Endothelial cell of umbilical vein (primary cell): ENCODE measurements around the gene SERPINI1. TPM values are rescaled to one million over a fixed set of nuclear protein-coding genes. Genes with fewer than 3 reads are reported as not detected.

Source experiments
- BruUV-seq: library from RNA; stranded (reverse); fragments of 400-500 nt; replicated peaks from 2 replicates; lab custom pipeline; 2021; lab: Mats Ljungman, UMichigan
- CTCF ChIA-PET: fragments of 300-600, 350-600 bp; sonication (Branson Sonifier 250); formaldehyde crosslinking; loops from one replicate; lab custom pipeline; 2021; ENCODE audit warnings: antibody characterized with exemption, inconsistent platforms; lab: Charles Lee
- POLR2A ChIA-PET: fragments of 300-600, 350-600 bp; sonication (Branson Sonifier 250); formaldehyde crosslinking; loops from one replicate; lab custom pipeline; 2021; ENCODE audit warnings: antibody characterized with exemption, inconsistent platforms; lab: Charles Lee
- DNase-seq: peaks from one replicate; pipeline ENCODE4 v3.0.0-alpha.2; 2011; ENCODE audit warnings: low read depth, low spot score
- FAIRE-seq: peaks from 2 replicates; lab custom pipeline; 2011; peaks lifted over from hg19 to GRCh38; lab: Jason Lieb, UNC
- H2AFZ ChIP-seq: 2 replicates; pipeline ENCODE4 v1.6.0; 2012; ENCODE audit warnings: low read depth, low read length, control low read depth, inconsistent platforms
- H3K27ac ChIP-seq: 2 replicates; pipeline ENCODE4 v1.5.1; 2011; ENCODE audit warnings: low read depth, mild to moderate bottlenecking, control low read depth, low read length, moderate library complexity; ENCODE audit not compliant: insufficient read depth
- H3K27me3 ChIP-seq, 2 experiments: 2 replicates each; pipeline versions ENCODE4 v1.6.0 to v1.6.1; 2011; ENCODE audit warnings: low read length in 2 of 2, mixed read lengths in 1 of 2; ENCODE audit not compliant: control insufficient read depth in 2 of 2, insufficient read depth in 2 of 2
- H3K36me3 ChIP-seq, 2 experiments: 2 replicates in 1 of 2; 3 replicates in 1 of 2; pipeline ENCODE4 v1.5.1; 2011; ENCODE audit warnings: low read length in 2 of 2, mild to moderate bottlenecking in 1 of 2, moderate library complexity in 1 of 2; ENCODE audit not compliant: control insufficient read depth in 2 of 2, insufficient read depth in 2 of 2; ENCODE audit errors: extremely low read depth in 1 of 2
- H3K4me1 ChIP-seq: 3 replicates; pipeline ENCODE4 v1.5.1; 2011; ENCODE audit warnings: mild to moderate bottlenecking, low read length; ENCODE audit not compliant: control insufficient read depth, insufficient read depth; ENCODE audit errors: extremely low read depth
- H3K4me2 ChIP-seq: 2 replicates; pipeline ENCODE4 v1.6.1; 2011; ENCODE audit warnings: low read length, control low read depth, mixed read lengths; ENCODE audit not compliant: insufficient read depth
- H3K4me3 ChIP-seq, 3 experiments: fragments of 200-600 bp in 1 of 3; sonication (generic), shearing (Covaris generic) in 1 of 3; replicated peaks in 1 of 3; 2 replicates each; pipeline ENCODE4 v1.5.1; 2011 to 2016; ENCODE audit warnings: control low read depth in 3 of 3, low read length in 3 of 3, mild to moderate bottlenecking in 2 of 3, inconsistent platforms in 1 of 3, low read depth in 1 of 3, moderate library complexity in 1 of 3; ENCODE audit not compliant: insufficient read depth in 1 of 3
- H3K79me2 ChIP-seq: 2 replicates; pipeline ENCODE4 v1.6.0; 2012; ENCODE audit warnings: low read length, inconsistent platforms; ENCODE audit not compliant: control insufficient read depth, insufficient read depth
- H3K9ac ChIP-seq: replicated peaks from 2 replicates; pipeline ENCODE3; 2011; ENCODE audit warnings: low read length, control low read depth; ENCODE audit not compliant: insufficient read depth; ENCODE audit errors: extremely low read depth
- H3K9me1 ChIP-seq: replicated peaks from 3 replicates; pipeline ENCODE4 v1.6.0; 2011; ENCODE audit warnings: mild to moderate bottlenecking, low read length; ENCODE audit not compliant: control insufficient read depth, insufficient read depth; ENCODE audit errors: extremely low read depth
- H3K9me3 ChIP-seq: replicated peaks from 2 replicates; pipeline ENCODE4 v1.5.1; 2012; ENCODE audit warnings: low read length, inconsistent platforms; ENCODE audit not compliant: control insufficient read depth, insufficient read depth
- H4K20me1 ChIP-seq: replicated peaks from 2 replicates; pipeline ENCODE3; 2011; ENCODE audit warnings: mild to moderate bottlenecking, low read length; ENCODE audit not compliant: control insufficient read depth, insufficient read depth; ENCODE audit errors: extremely low read depth
- EZH2 ChIP-seq: IDR thresholded peaks from 2 replicates; pipeline ENCODE4 v1.6.1; 2012; ENCODE audit warnings: borderline replicate concordance, low read depth, mild to moderate bottlenecking, moderate library complexity, low read length, inconsistent platforms; ENCODE audit not compliant: severe bottlenecking
- FOS ChIP-seq: IDR thresholded peaks from 2 replicates; pipeline ENCODE4 v1.6.1; 2011; ENCODE audit warnings: mild to moderate bottlenecking, low read length, moderate library complexity, borderline replicate concordance; ENCODE audit not compliant: insufficient read depth
- GATA2 ChIP-seq: IDR thresholded peaks from 2 replicates; pipeline ENCODE4 v1.7.0; 2011; ENCODE audit warnings: low read depth, mild to moderate bottlenecking, moderate library complexity, mixed read lengths, low read length; ENCODE audit not compliant: insufficient read length, insufficient read depth
- JUN ChIP-seq: IDR thresholded peaks from 2 replicates; pipeline ENCODE4 v1.6.1; 2011; ENCODE audit warnings: borderline replicate concordance, low read depth; ENCODE audit not compliant: insufficient read length, insufficient read depth
- MYC ChIP-seq: IDR thresholded peaks from one replicate; pipeline ENCODE4 v1.6.1; 2011; ENCODE audit warnings: mild to moderate bottlenecking, low read depth, low read length
- POLR2A ChIP-seq: IDR thresholded peaks from 2 replicates; pipeline ENCODE4 v1.6.1; 2012; ENCODE audit warnings: low read depth, mild to moderate bottlenecking, control low read depth, low read length
- POLR2AphosphoS5 ChIP-seq: IDR thresholded peaks from 2 replicates; pipeline ENCODE4 v1.6.1; 2012; ENCODE audit warnings: low read depth, mild to moderate bottlenecking, control low read depth, low read length, moderate library complexity; ENCODE audit not compliant: insufficient read depth
- dilution Hi-C: fragments of 300-500 bp; cut with MboI; formaldehyde crosslinking; loops from one replicate; pipeline ENCODE4 v1.15.0; 2019; ENCODE audit warnings: low sequenced_read_pairs; ENCODE audit not compliant: extremely low pct_ligation_motif_present
- intact Hi-C: fragments of 100-400 bp; cut with micrococcal nuclease; formaldehyde crosslinking; loops from one replicate; pipeline ENCODE4 v1.10.0; 2022
- polyA plus RNA-seq, 4 experiments: library from polyadenylated mRNA; depleted of rRNA in 3 of 4; stranded (reverse) in 3 of 4; unstranded in 1 of 4; fragments of >200 nt; gene quantifications; 2 replicates each; pipeline versions ENCODE4 v1.2.1 to v1.2.3, GENCODE V29; 2011 to 2012; ENCODE audit warnings: missing spikeins in 1 of 4
- total RNA-seq: library from RNA; stranded (reverse); gene quantifications from 2 replicates; pipeline ENCODE4 v1.2.3, GENCODE V29; 2021
- TF ChIP-seq, protein P1 (sequence below), 2 donors: IDR thresholded peaks; 1 replicate in 1 of 2; 2 replicates in 1 of 2; pipeline ENCODE4 v1.5.1; 2011; ENCODE audit warnings: low read length in 2 of 2, mild to moderate bottlenecking in 2 of 2, moderate library complexity in 2 of 2, control low read depth in 1 of 2, inconsistent platforms in 1 of 2, low read depth in 1 of 2; ENCODE audit not compliant: insufficient read depth in 1 of 2; ENCODE audit errors: extremely low read depth in 1 of 2
- TF ChIP-seq, protein P2 (sequence below): IDR thresholded peaks from 2 replicates; pipeline ENCODE4 v1.6.1; 2011; ENCODE audit not compliant: insufficient read depth, insufficient read length

Gene SERPINI1
- total and polyA plus RNA-seq, 2 donors (not counting 3 experiments of a cell fraction or from before 2014, with no cell fraction given), result 0.22 to 0.28 TPM

DNA sequence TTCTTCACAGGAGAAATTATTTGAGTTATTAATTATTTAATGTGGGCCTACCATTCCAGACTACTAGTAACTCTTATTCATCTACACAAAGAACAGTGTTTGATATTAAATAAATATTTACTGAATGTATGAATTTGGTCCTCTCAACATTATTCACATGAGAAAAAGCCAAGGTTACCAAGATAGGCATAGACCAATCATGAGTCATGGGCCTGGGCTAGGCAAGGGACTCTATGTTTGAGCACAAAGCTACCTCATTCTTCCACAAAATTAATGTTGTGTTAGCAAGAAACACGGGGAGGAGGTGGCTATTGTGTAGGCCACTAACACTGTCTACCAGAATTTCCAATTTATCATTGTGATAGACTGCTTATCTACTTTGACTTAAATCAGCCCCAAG lies 115.7 kb downstream of the SERPINI1 start:
- intact Hi-C loops, result no loop called here
- no TSS peak for BruUV-seq
- H3K27me3 ChIP-seq, result no peaks in the 10 kb centered on the region
- CTCF ChIA-PET, result interaction anchor here (1.3 kb wide), 1 partner anchor 31 kb away, joined by 3 read pairs; no protein-coding TSS in a partner anchor
- H3K4me2 ChIP-seq, result no peak overlapping the region
- H3K9ac ChIP-seq, result no peak overlapping the region
- dilution Hi-C loops, result no loop called here
- no peak overlapping the region for H3K27ac ChIP-seq
- H3K79me2 ChIP-seq, result no peaks in the 10 kb centered on the region
- H3K9me1 ChIP-seq, result no peaks in the 10 kb centered on the region
- no peak overlapping the region for H3K4me3 ChIP-seq
- DNase-seq, result no peak
- no peaks in the 10 kb centered on the region for H3K9me3 ChIP-seq
- no peaks in the 10 kb centered on the region for H4K20me1 ChIP-seq
- POLR2A ChIA-PET, result no interaction called here
- no peak for FAIRE-seq
- no peaks in the 10 kb centered on the region for H3K36me3 ChIP-seq
- H3K4me1 ChIP-seq, result no peaks in the 10 kb centered on the region
- H2AFZ ChIP-seq, result no peak overlapping the region
- no peak for TF ChIP-seq EZH2
- TF ChIP-seq GATA2, result no peak
- TF ChIP-seq MYC, result no peak
- TF ChIP-seq, protein P1, sequence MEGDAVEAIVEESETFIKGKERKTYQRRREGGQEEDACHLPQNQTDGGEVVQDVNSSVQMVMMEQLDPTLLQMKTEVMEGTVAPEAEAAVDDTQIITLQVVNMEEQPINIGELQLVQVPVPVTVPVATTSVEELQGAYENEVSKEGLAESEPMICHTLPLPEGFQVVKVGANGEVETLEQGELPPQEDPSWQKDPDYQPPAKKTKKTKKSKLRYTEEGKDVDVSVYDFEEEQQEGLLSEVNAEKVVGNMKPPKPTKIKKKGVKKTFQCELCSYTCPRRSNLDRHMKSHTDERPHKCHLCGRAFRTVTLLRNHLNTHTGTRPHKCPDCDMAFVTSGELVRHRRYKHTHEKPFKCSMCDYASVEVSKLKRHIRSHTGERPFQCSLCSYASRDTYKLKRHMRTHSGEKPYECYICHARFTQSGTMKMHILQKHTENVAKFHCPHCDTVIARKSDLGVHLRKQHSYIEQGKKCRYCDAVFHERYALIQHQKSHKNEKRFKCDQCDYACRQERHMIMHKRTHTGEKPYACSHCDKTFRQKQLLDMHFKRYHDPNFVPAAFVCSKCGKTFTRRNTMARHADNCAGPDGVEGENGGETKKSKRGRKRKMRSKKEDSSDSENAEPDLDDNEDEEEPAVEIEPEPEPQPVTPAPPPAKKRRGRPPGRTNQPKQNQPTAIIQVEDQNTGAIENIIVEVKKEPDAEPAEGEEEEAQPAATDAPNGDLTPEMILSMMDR (IDR thresholded peaks at IDR 0.05; ENCODE audit: extremely low read depth in 1 of 2, insufficient read depth in 1 of 2, low read depth in 1 of 2, low read length in 2 of 2), result no peak
- TF ChIP-seq POLR2AphosphoS5, result no peak
- TF ChIP-seq JUN, result no peak
- TF ChIP-seq, protein P2, sequence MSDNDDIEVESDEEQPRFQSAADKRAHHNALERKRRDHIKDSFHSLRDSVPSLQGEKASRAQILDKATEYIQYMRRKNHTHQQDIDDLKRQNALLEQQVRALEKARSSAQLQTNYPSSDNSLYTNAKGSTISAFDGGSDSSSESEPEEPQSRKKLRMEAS, result no peak
- TF ChIP-seq FOS, result no peak
- TF ChIP-seq POLR2A, result no peak
